SK-N-SH treated with all-trans-retinoic acid at 6 μM for 48 hours (cell line): ENCODE results near the gene IDUA.

ENCODE experiments used
- CREB5 ChIP-seq: fragments of 250-450 bp; sonication (Bioruptor Pico); IDR thresholded peaks from 2 replicates; pipeline ENCODE4 v1.5.1; 2020; ENCODE audit warnings: low read depth, mild to moderate bottlenecking, moderate library complexity
- PATZ1 ChIP-seq: fragments of 250-450 bp; sonication (Bioruptor Pico); IDR thresholded peaks from 2 replicates; pipeline ENCODE4 v1.8.0; 2020; ENCODE audit warnings: mild to moderate bottlenecking, moderate library complexity, borderline replicate concordance
- RARB ChIP-seq: fragments of 250-450 bp; sonication (Bioruptor Pico); IDR thresholded peaks from 2 replicates; pipeline ENCODE4 v1.8.0; 2021; ENCODE audit warnings: mild to moderate bottlenecking, moderate library complexity

GRCh38 chr4:990746-991367 lies 4.0 kb downstream of the IDUA start:
- TF ChIP-seq RARB (CRISPR knock-in tag) (no peak), CREB5 (no peak), PATZ1 (no peak)
